22Rv1 (cell line): ENCODE results near the gene TMEM238L.

Source experiments
- H3K27ac ChIP-seq: fragments of 450-650 bp; 2 replicates; pipeline ENCODE4 v1.5.1; 2017
- CTCF ChIP-seq: fragments of 450-650 bp; IDR thresholded peaks from 2 replicates; pipeline ENCODE4 v1.5.1; 2017; ENCODE audit warnings: mild to moderate bottlenecking
- ZFX ChIP-seq: fragments of 450-650 bp; IDR thresholded peaks from 2 replicates; pipeline ENCODE4 v1.6.1; 2017; ENCODE audit warnings: antibody characterized with exemption, borderline replicate concordance

Gene TMEM238L

GRCh38 chr17:10772425-10773380 is 31.2 kb downstream of the TMEM238L start:
- peak; percentile 84 for TF ChIP-seq CTCF
- no peak for TF ChIP-seq ZFX
- no peak overlapping the region for H3K27ac ChIP-seq

GRCh38 chr17:10771148-10771547 is 32.8 kb downstream of the TMEM238L start:
- H3K27ac ChIP-seq: no peak overlapping the region
- TF ChIP-seq ZFX: no peak
- no peak for TF ChIP-seq CTCF

GRCh38 chr17:10769840-10770239 is 34.1 kb downstream of the TMEM238L start:
- TF ChIP-seq ZFX (no peak), CTCF (no peak)
- no peak overlapping the region for H3K27ac ChIP-seq

GRCh38 chr17:10768750-10769251 is 35.1 kb downstream of the TMEM238L start:
- H3K27ac ChIP-seq: no peak overlapping the region
- TF ChIP-seq ZFX (no peak), CTCF (no peak)

- TF ChIP-seq CTCF (no peak), ZFX (no peak)
- H3K27ac ChIP-seq: no peak overlapping the region
Measured at GRCh38 chr17:10767232-10767631, 36.7 kb downstream of the TMEM238L start.

- no peak overlapping the region for H3K27ac ChIP-seq
Measured at GRCh38 chr17:10762037-10762436, 41.9 kb downstream of the TMEM238L start.

More at GRCh38 chr17:10762037-10762436, 41.9 kb downstream of the TMEM238L start:
- TF ChIP-seq ZFX: no peak
- TF ChIP-seq CTCF: no peak
